Fibroblast of peridontal ligament (primary cell): ENCODE data around the gene SMIM24.

Experiments used
- DNase-seq: peaks from one replicate; pipeline ENCODE4 v3.0.0-alpha.2; 2010; ENCODE audit errors: extremely low read depth

Gene SMIM24

GRCh38 chr19:3433805-3434540 lies 46.4 kb downstream of the SMIM24 start:
- no peak for DNase-seq

- no peak for DNase-seq
Observed at GRCh38 chr19:3433313-3433712, 47.0 kb downstream of the SMIM24 start.

GRCh38 chr19:3431760-3432397 lies 48.4 kb downstream of the SMIM24 start:
- DNase-seq = no peak

GRCh38 chr19:3430366-3430680 lies 50.0 kb downstream of the SMIM24 start:
- peak; percentile 30 for DNase-seq

- DNase-seq = no peak
Observed at GRCh38 chr19:3426433-3426832, 53.9 kb downstream of the SMIM24 start.
